Measurements from ENCODE around the gene PHOSPHO1.

Gene PHOSPHO1

DNA sequence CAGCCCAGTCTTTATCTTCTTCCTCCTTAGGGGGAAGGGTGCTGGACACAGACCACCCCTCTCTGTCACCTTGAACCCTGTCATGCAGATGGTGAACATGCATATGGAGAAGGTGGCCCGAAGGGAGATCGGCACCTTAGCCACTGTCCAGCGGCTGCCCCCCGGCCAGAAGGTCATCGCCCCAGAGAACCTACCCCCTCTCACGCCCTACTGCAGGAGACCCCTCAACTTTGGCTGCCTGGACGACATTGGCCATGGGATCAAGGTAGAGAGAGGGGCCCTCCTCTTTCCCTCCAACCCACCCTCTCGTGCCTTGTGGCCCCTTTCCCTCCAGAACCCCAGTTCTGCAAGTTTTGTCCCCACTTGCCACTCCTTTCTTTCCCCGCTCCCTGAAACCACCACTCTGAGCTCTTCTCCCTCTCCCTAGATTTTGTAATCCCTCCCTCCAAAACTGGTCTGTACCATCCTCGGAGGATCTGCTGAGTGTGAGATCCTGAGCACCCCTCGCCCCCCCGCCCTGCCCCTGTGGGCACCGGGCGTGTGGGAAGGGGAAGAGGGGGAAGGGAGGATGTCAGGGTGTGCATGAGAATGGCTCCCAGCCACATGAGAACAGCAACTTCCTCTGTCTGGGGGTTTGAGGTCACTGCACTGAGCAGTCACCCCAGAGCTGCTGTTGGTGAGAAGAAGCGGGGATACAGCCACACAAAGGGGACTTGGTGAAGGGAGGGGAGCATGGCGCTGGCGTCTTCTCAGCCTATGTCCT lies 12.8 kb downstream of the PHOSPHO1 start:
- peak; percentile 88 for DNase-seq

DNA sequence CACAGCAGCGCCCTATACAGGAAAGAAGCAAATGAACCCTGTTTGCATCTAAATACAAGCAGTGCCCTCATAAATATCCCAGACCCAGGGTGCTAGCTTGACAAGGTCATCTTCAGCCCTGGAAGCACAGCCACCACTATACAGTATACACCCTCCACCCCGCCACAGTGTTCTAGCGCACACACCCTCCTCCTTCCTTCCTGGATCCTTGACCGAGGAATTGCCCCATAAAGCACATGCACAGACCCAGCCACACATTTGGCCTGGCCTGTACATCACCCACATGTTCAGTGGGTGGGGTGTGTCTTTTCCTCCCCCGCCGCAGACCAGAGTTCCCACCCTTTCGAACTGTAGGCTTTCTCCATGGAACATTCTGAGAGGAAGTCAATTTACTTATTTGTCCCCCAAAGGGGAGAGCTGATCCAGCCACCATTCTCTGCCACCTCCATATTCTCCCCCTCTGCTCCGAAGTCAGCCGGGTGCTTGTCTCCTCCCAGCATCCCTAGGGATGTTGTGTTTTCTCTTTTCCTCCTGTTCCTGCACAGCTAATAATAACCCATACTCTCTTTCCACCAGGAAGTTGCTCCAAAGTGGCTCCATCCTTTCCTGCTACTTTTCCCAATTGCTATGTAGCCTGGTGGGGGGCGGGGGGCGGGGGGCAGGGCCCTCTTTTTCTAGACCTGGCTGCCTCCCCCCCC lies 13.5 kb downstream of the PHOSPHO1 start:
- peak; percentile 42 for DNase-seq

DNA sequence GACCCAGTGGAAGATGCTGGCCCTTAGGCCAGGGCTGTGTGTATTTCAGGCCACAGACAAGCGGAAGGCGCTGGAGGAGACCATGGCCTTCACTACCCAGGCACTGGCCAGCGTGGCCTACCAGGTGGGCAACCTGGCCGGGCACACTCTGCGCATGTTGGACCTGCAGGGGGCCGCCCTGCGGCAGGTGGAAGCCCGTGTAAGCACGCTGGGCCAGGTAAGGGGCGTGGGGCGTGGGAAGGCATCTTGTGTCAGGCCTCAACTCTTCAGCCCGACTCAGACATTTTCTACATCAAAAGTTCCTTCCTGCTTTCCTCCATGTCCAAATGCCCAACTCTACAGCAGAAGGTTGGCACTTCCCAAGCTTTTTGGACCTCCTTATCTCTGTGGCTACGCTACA lies 14.1 kb downstream of the PHOSPHO1 start:
- no peak for DNase-seq

DNA sequence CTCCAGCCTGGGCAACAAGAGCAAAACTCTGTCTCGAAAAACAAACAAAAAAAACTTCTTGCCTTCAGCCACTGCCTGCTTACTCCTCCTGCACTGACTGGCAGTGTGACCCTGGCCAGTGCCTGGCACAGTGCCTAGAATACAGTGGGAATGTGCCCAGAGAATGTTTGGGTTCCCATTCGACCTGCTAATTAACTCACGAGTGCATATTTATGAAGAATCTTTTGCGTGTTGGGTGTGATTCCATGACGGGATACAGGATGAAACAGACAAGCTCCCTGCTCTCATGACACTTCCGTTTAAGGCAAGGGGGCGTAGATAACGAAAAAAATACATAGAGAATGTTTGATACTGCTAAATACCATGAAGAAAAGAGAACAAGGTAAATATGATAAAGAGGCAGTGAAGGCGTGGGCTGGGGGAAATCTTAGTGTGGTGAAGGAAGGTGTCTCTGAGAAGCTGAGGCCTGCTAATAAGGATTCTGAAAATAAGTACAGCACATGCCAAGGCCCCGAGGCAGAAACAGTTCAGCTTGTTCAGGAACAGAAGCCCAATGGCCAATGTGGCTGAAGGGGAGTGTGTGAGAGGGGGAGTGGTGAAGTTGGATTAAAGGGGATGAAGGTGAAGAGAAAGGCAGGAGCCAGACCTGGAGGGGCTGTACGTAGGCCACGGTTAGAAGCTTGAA lies 15.8 kb downstream of the PHOSPHO1 start:
- no peak for DNase-seq

DNA sequence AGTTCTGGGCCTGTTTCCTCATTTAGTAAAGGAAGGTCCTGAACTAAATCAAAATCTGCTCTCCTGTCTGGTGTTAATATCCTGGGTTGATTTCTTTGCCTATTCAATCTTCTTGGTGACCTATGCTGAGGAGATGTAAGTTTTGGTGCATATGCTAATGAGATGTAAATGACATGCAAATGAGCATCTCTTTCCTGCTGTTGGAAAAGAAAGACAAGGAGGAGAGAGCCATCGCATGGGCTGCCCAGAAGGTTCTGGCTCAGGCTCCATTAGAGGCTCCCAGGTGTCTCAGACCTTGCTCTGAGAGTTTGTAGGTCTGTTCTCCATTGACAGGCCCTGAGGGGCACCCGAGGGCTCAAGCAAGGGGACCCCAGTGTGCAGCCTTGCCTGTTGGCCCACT lies 16.7 kb downstream of the PHOSPHO1 start:
- DNase-seq, result no peak

DNA sequence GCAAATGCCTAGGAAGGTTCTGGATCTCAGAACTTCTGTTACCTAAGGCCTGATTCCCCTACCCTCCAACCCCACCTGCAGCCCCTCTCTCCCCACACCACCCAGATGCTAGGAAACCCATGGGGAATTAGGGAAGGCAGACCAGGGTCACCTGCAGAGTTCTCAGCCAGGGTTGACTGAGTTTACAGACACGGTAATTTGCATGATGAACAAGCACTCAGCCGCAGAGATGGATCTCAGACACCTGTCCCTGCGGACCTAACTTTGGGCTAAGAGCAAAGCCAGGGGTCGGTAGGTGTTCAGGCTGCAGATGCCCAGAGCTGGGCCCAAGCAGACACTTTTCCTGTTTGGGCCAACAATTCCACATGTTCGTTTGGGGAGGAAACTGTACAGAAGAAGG lies 17.2 kb downstream of the PHOSPHO1 start:
- no peak for DNase-seq

DNA sequence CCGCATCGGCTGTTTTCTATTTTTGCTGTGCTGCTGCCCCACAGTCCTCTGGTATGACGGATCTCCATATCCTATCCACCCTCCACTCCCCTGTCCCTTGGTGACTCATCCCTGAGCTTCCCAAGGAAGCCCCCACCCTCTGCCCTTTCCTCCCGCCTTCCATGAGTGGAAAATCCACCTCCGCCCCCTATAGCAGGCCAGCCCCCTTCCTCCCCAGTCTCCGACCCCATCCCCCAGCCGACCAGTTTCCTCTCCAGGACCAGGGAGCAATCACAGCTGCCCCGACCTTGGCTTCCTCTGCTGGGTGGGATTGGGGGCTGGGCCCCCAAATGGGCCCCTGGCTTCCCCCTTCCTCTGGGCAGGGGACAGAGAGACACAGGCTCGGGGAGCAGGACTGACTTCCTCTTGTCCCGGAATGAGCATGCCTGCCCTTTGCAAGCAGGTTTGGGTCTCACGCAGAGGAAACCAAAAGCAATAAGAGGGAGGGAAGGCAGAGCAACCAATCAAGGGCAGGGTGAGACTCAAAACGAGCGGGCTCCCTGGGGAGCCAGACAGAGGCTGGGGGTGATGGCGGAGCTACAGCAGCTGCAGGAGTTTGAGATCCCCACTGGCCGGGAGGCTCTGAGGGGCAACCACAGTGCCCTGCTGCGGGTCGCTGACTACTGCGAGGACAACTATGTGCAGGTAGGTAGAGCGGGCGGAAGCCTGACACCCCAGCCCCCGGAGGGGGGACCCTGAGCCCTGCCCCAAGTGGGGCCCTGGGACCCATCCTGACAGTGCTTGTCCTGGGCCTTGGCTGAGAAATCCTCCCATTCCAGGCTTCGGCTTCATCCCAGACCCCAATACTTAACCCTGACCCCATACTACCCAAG lies 20.2 kb downstream of the PHOSPHO1 start, which contains the start of the genes ABI3 and GNGT2:
ABI3 (plus strand) TSS at position 550 of the 872 bp plus-strand sequence; CDS start at position 568, 18 bp downstream.
GNGT2 (minus strand) TSS at position 417 of the 872 bp plus-strand sequence. CDS start 3,152 bp downstream, outside the sequence.
- DNase-seq, result peak; percentile 70

DNA sequence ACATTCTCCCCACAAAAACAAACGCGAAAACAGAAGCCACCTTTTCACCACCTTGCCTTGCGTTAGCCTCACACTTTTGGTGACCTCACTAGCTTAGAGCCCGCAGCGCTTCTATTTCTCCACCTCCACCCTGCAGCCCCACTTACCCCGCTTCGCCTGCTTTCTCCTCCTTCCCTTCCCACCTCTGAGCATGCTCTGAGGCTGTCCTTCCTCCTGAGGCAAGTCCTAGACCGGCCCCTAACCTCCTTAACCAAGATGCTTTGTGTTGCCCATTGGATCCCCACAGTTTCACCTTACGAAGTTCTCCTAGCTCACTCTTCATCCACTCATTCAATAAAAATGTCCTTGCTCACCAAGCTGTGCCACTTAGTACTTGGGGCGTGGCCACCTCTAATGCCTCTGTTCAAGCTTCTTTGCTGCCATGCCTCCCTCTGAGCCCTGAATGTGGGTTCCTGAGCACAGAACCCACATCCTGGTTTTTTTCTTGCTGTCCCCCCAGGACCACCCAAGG lies 21.5 kb downstream of the PHOSPHO1 start:
- no peak for DNase-seq

DNA sequence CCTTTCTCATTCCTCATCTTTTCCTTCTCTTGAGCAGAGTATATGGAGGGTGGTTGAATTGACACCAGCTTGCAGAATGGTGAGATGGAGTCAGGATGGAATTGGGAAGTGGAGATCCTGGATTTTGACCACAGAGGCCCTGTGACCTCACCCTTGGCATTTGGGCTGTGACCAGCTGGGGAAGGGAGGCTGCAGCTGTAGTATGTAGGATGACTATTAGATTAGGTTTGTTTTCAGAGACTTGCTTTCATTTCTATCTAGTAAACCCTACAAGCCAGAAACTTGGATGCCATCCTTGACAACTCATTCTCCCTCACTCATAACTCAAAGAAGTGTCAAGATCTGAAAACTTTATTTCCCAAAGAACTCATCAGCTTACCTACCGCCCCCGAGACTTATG lies 26.1 kb downstream of the PHOSPHO1 start:
- no peak for DNase-seq

DNA sequence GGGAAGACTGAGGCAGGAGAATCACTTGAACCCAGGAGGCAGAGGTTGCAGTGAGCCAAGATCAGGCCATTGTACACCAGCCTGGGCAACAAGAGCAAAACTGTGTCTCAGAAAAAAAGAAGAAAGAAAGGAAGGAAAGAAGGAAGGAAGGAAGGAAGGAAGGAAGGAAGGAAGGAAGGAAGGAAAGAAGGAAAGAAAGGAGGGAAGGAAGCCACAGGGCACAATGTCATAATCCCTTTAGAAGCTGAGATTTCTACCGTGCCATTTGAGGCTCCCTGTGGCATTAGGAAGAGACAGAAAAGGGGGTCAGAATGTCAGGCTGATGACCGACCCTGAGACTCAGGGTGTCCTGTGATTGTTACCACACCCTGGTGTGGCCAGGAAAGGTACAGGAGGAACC lies 26.8 kb downstream of the PHOSPHO1 start:
- no peak for DNase-seq

DNA sequence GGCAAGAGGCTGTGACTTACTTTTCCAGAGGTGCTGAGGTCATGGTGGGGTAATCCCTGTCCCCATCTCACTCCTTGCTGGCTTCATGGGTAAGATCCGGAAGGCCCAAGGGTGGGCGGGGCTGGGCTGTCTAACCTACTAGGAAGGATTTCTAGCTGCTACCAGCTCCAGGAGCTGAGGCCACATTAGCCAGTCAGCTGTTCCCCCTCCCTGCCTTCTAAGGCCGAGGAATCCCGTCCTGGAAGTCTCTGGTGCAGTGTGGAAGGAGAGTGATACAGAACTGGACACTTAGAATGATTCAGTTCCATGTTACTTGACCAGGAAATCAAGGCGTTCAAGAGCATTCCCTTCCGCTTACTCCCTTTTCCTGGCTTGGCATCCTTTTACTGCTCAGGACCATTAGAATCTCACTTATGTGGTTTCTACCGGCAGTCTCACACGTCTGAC lies 29.1 kb downstream of the PHOSPHO1 start:
- no peak for DNase-seq

DNA sequence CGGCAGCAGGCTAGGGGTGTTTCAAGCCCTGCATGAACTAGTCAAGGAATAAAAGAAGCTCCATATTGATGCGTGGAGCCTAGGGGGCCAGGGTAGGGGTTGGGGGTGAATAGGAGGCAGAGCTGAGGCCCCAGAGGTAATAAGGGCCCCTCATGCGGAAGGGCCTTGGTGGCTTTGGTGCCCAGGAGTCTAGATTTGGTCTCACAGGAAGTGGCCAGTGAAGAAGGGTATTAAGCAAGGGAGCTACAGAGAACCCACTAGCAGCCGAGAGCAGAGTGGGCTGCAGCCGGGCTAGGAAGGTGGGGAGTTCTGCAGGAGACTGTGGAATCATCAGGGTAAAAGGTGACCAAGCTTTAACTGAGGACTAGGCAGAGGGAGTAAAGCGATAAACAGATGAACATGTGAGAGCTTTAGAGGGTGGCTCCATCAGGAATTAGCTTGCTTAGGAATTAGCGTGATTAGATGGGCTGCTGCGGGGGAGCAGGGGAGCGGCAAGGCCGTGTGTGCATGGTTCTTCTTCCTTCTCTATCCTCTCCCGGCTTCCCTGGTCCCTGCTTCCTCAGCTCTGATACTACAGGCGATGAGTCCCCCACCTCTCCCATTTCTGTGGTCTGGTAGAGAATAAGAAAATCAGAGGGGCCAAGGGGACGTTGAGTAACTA lies 30.0 kb downstream of the PHOSPHO1 start:
- DNase-seq, result no peak

DNA sequence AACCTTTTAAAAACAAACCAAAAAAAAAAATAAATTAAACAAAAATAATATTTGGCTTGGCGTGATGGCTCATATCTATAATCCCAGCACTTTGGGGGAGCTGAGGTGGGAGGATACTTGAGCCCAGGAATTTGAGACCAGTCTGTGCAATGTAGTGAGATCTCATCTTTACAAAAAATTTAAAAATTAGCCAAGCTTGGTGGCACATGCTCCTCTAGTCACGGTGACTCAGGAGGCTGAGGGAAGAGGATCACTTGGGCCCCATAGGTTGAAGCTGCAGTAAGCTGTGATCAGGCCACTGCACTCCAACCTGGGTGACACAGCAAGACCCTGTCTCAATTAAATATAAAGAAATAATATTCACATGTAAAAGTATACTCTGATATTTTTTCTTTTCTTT lies 32.4 kb downstream of the PHOSPHO1 start:
- no peak for DNase-seq

DNA sequence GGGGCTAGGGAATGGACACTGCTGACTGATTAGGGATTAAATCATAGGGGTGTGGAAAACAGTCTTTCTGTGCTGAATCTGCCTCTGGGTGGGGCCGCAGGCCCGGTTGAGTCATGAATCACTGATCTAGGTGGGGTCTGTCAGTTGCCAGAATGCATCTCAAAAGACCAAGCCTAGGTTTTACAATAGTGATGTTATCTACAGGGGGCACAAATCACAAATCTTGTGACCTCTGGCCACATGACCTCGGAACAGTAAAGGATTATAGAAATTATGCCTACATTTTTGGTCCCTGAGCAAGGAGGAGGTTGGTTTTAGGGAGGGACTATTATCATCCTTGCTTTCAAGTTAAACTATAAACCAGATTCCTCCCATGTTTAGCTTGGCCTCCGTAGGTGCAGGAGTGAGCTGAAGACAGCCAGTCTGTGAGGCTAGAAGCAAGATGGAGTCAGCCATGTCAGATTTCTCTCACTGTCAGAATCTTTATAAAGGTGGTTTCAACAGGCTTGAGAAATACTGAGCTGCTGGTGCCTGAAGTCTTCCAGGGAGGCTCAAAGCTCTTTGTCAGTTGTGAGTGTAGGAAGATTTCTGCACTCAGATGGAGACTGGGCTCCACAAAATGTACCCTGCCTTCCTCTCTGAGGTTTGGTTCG lies 33.1 kb downstream of the PHOSPHO1 start:
- DNase-seq, result no peak

DNA sequence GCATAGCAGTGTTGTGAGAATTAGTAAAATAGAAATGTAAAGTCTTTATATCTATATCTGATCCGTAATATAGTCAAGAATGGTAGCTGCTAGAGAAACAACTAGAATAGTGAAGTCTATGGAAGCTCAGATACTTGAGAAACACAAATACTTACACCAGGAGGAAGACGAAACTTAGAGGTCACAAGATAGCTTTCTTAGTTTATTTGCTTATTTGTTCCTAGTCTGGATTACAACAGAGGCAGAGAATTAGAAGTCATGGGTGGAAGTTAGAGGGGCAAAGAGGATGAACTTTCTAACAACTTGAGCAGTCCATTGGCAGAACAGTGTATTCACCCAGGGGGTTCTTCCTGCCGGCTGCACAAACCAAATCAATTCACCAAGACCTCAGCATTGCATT lies 34.1 kb downstream of the PHOSPHO1 start:
- no peak for DNase-seq

DNA sequence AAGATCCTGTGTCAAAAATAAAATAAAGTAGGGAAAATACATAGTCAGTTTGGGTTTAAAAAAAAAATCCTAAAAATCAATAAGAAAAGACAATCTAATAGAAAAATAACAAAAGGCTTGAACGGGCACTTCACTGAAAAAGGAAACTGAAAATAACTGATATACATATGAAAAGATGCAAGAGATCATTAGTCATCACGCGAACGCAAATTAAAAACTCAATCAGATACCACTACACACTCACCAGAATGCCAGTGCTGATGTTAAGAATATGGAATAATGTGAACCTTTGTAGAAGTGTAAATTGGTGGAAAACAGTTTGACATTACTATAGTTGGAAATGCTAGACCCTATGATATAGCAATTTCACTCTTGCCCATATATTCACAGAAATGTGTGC lies 34.8 kb downstream of the PHOSPHO1 start:
- DNase-seq, result no peak

DNA sequence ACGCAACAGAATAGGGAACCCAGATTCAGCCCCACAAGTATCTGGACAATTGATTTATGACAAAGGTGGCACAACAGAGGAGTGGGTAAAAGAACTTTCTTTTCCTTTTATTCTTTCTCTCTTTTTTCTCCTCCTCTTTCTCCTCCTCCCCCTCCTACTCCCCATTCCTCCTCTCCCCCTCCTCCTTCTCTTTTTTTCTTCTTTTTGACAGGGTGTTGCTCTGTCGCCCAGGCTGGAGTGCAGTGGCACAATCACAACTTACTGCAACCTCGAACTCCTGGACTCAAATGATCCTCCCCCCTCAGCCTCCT lies 36.3 kb downstream of the PHOSPHO1 start:
- no peak for DNase-seq

DNA sequence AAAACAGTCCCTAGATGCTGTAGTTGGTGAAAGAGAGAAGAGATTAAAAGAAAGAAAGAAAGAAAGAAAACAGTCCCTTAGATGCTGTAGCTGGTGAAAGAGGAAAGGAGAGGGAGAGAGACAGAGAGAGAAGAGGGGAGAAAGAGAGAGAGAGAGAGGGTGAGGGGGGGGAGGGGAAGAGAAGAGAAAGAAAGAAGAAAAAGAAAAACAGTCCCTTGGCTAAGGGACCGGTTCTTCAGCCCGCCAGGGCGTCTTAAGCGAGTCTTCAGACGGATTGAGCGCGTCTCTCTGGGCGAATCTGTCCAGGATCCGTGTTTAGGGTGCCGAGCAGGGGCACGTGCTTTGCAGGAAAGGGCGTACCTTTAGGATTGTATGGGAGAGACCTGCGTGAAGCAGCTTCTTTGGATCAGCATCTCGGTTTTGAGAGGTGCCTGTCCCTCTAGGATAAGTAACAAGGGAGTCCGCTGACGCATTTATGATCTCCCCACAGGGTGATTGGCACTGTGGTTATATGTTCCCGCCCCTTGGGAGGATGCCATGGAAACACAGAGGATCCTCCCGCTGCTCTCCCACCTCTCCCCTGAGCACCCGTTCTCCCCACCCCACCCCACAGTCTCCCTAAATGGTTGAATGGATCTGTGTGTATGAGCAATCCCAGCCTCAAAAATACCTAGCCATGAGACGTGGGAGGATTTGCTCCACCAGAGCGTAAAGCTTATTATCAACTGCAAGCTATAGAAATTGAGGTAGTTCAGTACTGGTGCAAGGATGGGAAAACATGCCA lies 36.9 kb downstream of the PHOSPHO1 start:
- DNase-seq, result peak; percentile 42

DNA sequence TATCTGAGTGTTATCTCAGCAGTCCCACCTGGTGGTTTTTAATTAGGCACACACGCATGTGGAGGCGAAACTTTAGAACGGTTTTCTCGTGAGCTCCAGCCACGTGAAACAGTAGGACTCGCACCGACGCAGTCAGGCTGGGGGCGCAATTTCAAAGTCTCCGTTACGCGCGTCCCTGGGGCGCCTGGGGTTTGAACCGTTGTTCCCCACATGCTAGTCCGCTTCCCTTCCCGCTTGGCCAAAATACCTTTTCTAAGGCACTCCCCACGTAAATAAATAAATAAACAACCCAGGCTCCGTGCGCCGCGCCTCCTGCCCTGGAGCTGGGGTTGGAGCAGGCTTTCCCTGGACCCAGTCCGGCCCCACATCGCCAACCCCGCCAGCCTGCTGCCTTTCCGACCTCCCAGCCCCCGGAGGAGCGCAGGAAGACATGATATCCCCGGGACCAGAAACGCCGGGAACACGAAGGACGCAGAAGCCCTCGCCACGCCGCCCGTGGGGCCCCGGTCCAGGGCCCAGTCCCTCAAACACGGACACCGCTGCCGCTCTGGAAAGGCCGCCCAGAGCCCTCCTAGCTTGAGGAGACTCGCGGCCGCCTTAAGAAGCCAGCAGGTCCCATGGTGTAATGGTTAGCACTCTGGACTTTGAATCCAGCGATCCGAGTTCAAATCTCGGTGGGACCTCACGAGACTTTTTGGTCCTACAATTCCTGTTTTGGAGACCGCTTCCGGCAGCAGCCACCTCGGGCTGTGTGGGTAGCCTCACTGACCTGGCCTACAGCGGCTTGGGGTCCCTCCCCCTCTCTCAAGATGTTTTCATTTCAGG lies 38.5 kb downstream of the PHOSPHO1 start:
- DNase-seq, result peak; percentile 89

Measured in CD4-positive, alpha-beta T cell treated with Interleukin-15 for 1 hour (primary cell).